GM21717 (cell line): ENCODE data around the gene PRPSAP2.

ENCODE experiments used
- ATAC-seq: cut with Tn5 transposase; IDR thresholded peaks from one replicate; pipeline ENCODE4 v1.9.1; 2021; ENCODE audit warnings: mild to moderate bottlenecking, moderate library complexity; ENCODE audit not compliant: unreplicated experiment

The PRPSAP2 gene

GRCh38 chr17:18977646-18978045 lies 119.7 kb downstream of the PRPSAP2 start:
- no peak for ATAC-seq

GRCh38 chr17:18978050-18978449 lies 120.1 kb downstream of the PRPSAP2 start:
- no peak for ATAC-seq

DNA sequence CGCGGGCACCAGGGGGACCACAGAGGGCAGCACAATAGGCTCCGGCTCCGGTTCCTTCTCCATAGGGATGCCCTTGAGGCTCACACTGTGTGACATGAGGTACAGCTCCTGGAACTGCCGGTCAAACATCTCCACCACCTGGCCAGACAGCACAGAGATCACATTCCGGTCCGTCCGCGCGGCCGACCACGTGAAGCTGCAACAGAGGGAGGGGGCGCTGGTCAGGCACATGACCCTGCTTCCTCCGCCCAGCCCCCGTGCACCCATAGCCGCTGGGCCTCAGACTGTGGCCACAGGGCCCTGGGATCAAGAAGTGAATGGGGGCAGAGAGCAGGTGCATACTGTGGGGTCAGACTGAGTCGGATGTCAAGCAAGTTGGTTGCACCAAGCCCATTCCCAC lies 120.7 kb downstream of the PRPSAP2 start:
- no peak for ATAC-seq
